D341Med (cell line): Measurements from ENCODE around the gene TSR3.

Experiments used
- DNase-seq: peaks from one replicate; pipeline ENCODE4 v3.0.0; 2012; ENCODE audit warnings: low spot score

The TSR3 gene

DNA sequence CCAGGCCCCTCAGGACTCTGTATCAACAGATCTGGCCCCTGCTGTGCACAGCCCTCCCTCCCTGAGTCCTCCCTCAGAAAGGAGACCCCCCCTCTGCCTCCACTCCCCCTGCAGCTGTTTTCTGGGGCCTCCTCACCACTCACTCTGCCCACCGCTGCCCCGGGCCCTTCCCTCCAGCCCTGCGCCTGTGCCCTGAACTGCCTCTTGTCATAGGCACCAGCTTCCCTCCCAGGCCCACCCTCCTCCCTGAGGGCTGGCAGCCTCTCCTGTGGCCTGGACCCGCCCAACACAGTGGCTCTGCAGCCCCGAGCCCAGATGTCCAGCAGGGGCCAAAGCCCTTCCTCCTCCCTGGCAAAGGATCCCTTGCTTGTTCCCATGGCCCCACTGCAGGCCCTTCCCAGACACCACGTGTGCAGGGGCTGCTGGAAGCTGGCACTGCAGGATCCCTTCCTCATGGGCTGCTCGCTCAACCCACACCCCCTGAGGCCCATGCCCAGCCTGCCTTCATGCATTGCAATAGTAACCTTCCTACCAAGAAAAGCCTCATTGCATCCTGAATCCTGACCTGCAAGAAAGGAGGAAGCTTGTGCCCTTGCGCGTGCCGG is 25.8 kb upstream of the TSR3 start:
- no peak for DNase-seq

DNA sequence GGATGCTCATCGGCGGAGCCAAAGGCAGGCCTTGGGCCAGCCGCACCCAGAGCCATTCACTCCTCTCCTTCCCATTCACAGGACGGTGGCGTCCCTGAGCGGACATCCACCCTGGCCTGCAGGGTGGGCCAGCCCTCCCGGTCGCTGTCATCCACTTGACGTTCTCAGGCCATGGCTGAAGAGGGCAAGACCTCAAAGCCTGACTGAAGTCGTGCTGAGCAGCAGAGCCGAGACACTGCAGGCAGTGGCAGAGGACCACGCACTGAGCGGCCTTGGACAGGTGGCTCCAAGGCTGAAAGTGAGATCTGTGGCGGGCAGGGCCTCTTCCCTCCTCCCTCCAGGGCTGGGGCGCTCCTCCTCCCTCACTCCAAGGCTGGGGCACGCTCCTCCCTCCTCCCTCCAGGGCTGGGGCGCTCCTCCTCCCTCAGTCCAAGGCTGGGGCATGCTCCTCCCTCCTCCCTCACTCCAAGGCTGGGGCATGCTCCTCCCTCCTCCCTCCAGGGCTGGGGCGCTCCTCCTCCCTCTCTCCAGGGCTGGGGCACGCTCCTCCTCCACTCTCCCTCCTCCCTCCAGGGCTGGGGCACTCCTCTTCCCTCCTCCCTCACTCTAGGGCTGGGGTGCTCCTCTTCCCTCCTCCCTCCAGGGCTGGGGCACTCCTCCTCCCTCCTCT is 24.2 kb upstream of the TSR3 start:
- no peak for DNase-seq

DNA sequence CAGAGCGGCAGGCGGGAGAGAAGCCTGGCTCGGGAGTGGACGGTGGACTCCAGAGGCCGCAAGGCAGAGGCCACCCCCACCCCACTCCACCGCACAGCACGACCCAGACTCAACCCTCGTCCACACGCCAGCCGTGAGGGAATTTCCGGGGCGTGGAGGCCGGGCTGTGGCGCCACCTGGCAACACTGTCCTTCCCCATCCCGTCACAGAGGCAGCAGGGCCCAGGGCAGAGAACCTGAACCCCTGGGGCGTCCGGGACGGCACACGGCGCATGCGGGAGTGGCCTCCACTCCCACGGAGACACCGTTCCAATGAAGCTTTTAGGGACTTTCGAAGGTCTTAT is 23.6 kb upstream of the TSR3 start:
- DNase-seq: no peak

- DNase-seq: no peak
These were observed 23.0 kb upstream of the TSR3 start for GRCh38 chr16:1374418-1375297.

GRCh38 chr16:1372292-1372950 is 20.7 kb upstream of the TSR3 start:
- DNase-seq: no peak

- no peak for DNase-seq
These were observed 19.6 kb upstream of the TSR3 start for GRCh38 chr16:1371054-1371978.

DNA sequence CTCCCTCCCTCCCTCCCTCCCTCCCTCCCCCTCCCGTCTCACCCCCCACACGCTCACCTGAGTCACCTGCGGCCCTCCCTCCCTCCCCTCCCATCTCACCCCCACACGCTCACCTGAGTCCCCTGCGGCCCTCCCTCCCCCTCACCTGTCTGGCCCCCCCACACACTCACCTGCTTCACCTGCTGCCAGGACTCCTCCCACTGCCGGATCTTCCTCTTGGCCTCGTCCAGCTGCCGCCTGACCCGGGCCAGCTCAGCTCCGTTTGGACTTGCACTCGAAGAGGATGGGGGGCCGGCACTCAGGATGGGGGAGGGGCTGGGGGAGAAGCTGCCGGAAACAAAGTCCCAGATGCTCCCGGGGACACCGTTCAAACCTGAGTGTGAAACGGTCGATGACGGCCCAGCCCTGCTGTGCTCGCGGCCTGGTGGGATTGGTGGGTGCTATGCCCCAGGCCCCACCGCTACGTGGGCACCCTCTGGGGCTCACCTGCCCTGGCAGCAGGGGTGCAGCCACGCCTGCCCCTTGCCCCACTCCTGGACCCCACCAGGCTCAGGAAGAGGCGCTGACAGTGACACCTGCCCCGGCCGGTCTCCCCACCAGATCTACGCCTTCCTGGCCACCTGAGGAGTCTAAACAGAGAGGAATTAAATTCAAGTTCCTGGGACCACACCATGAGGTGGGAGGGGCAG is 16.0 kb upstream of the TSR3 start:
- DNase-seq: no peak

- no peak for DNase-seq
These were observed 15.1 kb upstream of the TSR3 start for GRCh38 chr16:1366712-1367299.

- no peak for DNase-seq
These were observed 14.5 kb upstream of the TSR3 start for GRCh38 chr16:1366060-1366711.

GRCh38 chr16:1364510-1364909 is 12.8 kb upstream of the TSR3 start:
- DNase-seq: no peak

DNA sequence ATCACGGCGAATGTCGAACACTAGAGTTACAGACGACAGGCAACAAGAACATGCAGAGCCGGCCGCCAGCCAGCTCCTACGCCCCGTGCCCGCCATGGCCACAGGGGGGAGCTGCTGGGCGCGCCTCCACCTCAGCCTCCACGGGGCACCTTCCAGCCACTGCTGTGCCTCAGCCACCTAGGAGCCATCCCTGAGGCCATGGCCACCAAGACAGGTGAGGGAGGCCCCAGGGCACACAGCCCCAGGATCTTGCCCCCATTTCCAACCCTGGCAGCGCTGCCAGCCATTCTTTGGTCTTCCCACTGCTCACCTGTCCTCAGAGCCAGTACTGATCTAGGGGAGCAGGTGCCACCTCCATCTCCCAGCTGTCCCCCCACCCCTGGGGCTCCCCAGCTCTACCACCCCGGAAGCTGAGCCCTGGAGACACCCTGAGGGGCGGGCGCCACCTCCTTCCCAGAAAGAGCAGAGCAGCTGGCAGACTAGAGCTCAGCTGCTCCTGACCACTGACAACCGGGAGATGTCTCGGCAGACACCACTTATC is 11.9 kb upstream of the TSR3 start:
- DNase-seq: peak; percentile 92

- no peak for DNase-seq
These were observed 11.1 kb upstream of the TSR3 start for GRCh38 chr16:1362807-1363206.

- no peak for DNase-seq
These were observed 10.1 kb upstream of the TSR3 start for GRCh38 chr16:1361685-1362360.

DNA sequence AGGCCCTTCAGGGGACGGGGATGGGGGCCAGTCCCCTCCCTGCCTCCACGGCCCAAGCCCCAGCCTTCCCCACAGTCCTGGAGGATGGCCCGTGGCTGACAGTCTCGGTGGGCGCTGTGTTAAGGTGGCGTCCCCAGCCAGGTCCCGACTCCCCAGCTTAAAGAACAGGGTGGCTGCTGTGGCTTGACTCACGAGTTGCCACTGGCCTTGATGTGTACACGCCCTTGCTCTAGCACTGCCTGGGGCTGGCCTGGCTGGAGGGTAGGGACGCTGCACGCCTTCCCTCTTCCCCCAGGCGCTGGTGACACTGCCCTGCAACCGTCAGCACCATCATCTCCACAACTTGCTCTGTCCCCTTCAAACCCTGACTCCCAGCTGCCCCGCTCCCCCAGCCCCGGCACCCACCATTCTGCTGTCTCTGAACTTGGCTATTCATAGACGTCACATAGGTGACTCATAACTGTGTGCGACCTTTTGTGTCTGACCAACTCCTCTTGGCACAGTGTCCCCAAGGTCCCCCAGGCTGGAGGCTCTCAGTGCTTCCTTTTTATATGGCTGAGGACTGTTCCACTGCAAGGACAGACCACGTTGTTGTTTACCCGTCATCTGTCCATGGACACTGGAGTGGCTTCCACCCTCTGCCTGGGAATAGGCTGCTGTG is 6.4 kb upstream of the TSR3 start:
- DNase-seq: no peak

- no peak for DNase-seq
These were observed 4.6 kb upstream of the TSR3 start for GRCh38 chr16:1356061-1356900.

- DNase-seq: no peak
These were observed 3.9 kb upstream of the TSR3 start for GRCh38 chr16:1355591-1355990.

- no peak for DNase-seq
These were observed 3.3 kb upstream of the TSR3 start for GRCh38 chr16:1354815-1355540.
